Suppressor macrophage (primary cell): ENCODE measurements around the gene RANBP17.

ENCODE experiments used
- DNase-seq, 4 experiments: peaks; one replicate each; pipeline ENCODE4 v3.0.0-alpha.2; 2020 to 2022

Gene RANBP17

DNA sequence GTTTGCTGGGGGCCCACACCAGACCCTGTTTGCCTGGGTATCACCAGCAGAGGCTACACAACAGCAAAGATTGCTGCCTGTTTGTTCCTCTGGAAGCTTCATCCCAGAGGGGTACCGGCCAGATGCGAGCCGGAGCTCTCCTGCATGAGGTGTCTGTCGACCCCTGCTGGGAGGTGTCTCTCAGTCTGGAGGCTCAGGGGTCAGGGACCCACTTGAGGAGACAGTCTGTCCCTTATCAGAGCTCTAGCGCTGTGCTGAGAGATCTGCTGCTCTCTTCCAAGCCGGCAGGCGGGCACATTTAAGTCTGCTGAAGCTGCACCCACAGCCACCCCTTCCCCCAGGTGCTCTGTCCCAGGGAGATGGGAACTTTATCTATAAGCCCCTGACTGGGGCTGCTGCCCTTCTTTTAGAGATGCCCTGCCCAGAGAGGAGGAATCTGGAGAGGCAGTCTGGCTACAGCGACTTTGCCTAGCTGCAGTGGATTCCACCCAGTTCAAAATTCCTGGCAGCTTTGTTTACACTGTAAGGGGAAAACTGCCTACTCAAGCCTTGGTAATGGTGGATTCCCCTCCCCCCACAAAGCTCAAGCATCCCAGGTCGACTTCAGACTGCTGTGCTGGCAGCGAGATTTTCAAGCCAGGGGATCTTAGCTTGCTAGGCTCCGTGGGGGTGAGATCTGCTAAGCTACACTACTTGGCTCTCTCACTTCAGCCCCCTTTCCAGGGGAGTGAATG, 241.2 kb downstream of the RANBP17 start:
- DNase-seq = no peak

DNA sequence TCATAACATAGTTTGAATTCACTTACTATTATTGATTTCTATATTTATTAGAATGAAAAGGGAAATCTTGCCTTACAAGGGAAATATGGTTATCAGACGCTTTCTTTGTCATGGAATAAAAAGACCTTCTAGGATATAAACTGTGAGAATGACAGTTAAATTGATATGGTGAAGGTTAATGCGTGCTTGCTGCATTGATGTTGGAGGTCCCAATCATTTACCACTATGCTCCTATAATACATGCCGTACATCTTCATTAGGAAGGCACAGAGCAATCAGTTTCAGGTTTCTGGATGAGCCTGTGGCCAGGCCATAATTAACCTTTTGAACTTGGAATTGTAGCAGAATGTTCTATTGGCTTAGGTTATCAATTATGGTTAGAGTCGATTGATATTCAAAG, 245.9 kb downstream of the RANBP17 start:
- no peak for DNase-seq

DNA sequence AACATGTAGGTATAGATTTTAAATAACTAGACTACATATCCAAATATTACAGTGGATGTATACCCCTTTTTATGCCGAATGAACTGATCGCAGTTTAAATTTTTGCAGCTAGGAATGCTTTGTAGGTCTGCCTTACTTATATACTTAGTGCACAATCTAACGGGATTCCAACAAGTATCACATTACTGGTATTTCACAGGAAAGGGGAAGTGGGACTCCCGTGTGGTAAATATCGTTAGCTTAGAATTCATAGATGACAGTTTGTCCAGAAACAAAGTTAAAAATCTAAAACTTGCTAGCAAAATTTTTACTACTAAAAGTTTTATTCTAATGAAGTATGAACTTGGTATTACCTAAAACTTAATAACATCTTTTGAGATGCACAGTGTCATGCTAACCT, 253.7 kb downstream of the RANBP17 start:
- DNase-seq = peak in 1 of 4 experiments; percentile 17

DNA sequence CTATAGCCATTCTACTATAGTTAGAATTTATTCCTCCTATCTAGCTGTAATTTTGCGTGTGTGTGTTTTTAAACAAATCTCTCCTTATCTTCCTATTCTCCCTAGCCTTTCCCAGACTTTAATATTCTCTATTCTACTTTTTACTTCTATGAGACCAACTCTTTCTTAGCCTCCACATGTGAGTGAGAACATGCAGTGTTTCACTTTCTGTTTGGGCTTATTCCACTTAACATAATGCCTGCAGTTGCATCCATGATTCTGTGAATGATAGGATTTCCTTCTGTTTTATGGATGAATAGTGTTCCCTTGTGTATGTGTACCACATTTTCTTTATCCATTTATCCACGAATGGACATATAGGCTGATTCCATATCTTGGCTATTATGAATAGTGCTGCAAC, 254.9 kb downstream of the RANBP17 start:
- no peak for DNase-seq

GRCh38 chr5:171120986-171121622, 259.3 kb downstream of the RANBP17 start:
- DNase-seq = no peak

- DNase-seq = no peak
Measured at GRCh38 chr5:171121638-171122037, 259.8 kb downstream of the RANBP17 start.

DNA sequence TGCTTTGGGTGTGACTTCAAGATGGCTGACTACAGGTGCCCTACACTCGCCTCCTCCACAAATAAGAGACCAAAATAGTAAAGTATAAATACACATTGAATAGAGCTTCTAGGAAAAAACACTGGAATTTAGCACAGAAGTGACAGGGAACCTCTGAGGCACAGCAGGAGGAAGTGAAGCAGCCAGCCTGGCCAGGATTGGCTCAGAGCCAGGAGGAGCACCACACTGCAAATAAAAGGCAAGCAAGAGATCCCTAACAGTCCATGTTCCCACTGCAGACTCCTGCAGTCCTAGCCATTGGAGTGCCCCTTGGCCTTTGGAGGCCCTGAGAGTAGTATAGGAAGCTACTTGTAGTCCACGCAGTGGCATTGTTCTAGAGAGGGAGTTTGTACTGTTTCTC, 260.6 kb downstream of the RANBP17 start:
- DNase-seq = peak; percentile 51 to 82 (median 72)

DNA sequence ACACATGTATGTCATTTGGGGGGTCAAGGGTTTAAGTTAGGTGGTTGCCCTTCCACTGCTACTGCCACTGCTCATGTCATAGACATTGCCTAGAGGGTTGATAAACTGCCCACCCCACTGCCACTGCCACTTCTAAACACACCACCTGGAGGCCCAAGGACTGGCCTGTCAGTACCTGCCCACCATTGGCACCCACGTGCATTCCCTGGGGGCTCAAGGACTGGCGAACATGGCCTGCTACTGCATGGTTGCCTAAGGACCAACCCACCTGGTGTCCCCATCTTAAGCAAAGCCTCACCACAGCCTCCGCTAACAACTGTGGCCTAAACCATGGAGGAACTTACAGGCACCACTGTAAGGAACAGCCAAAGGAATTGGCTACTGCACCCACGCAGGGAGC, 261.6 kb downstream of the RANBP17 start:
- DNase-seq = no peak

GRCh38 chr5:171127314-171127713, 265.5 kb downstream of the RANBP17 start:
- DNase-seq = no peak

GRCh38 chr5:171128136-171128535, 266.3 kb downstream of the RANBP17 start:
- DNase-seq = no peak

DNA sequence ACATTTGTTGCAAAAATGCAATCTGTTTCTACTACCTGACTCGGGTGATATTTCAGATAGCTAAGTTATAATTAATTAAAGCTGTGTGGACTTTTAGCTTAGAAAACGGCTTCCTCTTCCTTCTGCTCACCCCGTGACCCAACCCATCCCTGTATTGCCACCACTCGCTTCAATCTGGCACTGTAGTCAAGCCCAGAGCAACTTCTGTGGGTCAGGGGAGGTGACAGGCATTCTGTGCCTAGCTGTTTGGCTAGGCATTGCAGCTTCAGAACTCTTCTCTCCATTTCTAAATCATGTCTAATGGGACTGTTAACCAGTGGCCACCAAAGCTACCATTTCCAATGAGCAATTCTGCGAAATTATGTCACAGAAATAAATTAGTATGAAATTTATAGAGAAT, 267.5 kb downstream of the RANBP17 start:
- no peak for DNase-seq

DNA sequence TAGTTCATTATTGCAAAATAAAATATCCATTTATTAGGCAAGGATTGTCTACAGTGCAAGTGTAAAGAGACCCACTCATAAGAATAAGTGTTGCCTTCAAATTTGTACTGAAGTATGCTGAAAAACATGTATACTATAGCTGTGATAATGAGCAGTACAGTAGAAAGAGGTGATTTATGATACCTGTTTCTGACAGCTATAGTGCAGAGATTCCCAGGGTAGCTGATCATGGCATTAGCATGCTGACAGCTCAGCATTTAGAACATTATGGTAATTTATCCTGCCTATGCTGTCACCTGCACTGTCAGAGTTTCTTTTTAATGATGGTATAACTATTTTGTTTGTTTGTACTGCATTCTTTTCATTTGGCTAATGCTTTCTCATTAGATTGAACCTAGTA, 269.7 kb downstream of the RANBP17 start:
- no peak for DNase-seq

DNA sequence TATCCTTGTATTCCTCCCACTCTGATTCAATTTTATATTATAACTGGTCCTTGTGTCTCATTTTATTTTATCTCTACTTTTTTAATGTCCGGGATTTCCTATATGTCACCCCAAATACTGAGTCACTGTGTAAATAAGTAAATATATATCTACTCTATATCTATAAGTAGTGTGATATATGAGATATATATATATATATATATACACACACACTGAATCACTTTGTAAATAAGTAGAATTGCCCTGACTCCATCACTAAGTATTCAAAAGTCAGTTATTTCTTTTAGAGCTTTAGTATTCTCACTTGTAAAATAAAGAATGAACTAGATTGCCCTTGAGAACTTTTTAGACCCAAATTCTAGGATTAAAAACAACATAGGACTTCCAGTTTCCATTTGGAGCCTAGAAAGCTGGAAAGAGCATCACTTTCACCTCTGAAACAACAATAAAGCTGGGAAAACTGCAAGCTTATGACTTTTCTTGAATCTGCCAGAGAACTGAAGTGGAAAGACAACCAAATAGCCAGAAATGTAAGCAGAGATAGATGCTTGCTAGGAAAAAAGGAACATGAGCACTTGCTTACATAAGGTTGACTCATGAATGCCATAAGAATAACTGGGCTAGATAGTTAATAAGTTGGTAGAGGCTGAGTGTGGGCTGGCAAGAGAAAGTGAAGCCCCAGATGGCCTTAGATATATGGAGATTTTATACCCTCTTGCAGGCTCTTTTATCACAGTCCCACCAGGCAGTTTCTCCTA, 276.1 kb downstream of the RANBP17 start:
- DNase-seq = peak in 2 of 4 experiments; percentile 6 to 12

GRCh38 chr5:171139227-171139626, 277.4 kb downstream of the RANBP17 start:
- DNase-seq = no peak

DNA sequence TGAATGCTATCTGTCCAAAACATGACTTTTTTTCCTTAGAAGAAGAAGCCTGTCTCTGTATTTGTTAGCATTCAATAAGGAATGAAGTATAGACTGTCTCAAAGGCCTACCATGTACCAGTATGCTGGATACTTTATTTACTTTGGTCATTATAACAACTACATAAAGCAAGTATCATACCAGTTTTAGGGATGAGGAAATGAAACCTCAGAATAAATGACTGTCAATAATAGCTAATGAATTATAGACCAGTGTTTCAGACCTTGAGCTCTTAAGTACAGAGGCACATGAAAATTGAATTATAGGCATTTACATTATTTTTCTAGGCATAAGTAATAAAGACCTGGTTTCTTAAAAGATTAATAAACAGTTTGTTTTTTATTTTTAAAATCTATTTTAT, 280.8 kb downstream of the RANBP17 start:
- no peak for DNase-seq

- no peak for DNase-seq
Measured at GRCh38 chr5:171143171-171143570, 281.4 kb downstream of the RANBP17 start.

DNA sequence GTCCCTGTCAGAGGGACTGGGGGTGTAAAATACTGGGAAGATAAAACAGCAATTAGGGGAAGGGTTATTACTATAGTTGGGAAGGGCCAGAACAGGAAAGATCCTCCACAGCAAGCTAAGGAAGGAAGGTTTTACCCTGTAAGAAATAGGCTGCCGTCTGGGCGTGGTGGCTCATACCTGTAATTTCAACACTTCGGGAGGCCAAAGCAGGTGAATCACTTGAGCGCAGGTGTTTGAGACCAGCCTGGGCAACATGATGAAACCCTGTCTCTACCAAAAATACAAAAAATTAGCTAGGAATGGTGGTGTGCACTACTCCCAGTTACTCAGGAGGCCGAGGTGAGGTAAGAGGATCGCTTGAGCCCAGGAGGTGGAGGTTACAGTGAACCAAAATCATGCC, 282.1 kb downstream of the RANBP17 start:
- DNase-seq = no peak

- DNase-seq = no peak
Measured at GRCh38 chr5:171149333-171149732, 287.5 kb downstream of the RANBP17 start.

GRCh38 chr5:171149772-171150171, 288.0 kb downstream of the RANBP17 start:
- no peak for DNase-seq

GRCh38 chr5:171152382-171152781, 290.6 kb downstream of the RANBP17 start:
- peak in 3 of 4 experiments; percentile 11 to 19 (median 17) for DNase-seq

DNA sequence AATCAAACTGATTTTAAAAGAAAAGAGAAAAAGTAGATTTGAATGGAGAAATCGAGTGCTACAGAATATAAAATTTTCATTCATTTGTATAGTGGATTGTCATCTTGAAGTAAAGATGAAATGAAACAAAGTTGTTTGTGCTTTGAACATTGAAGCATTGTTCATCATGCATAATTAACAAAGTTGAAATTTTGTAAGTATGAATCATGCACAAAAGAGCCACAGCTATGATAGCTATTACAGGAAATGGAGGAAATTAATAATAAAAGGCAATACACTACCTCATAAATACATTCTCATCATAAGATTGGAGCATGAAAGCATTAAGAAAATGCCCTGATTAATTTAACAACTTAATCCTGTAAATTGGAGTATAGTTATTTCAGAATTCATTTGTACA, 293.8 kb downstream of the RANBP17 start:
- DNase-seq = no peak

- peak in 2 of 4 experiments; percentile 28 to 31 for DNase-seq
Measured at GRCh38 chr5:171157276-171157675, 295.5 kb downstream of the RANBP17 start.

- no peak for DNase-seq
Measured at GRCh38 chr5:171157775-171158174, 296.0 kb downstream of the RANBP17 start.

DNA sequence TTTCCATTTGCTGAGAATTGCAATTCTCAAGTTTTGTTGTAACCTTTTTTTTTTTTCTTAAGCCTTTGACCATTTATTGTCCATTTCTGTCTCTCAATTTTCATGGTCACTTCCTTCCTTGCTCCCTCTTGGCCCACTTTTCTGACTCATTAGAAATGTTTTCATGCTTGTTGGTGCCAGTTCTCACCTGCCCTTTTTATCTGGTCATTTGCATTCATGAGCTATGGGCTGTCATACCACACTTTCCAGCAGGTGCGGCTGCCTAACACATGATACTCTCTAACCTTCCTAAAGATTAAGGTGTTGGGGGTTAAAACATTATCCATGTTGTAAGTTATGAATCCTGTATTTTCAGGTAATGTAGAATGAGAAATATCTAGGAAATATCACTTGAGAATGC, 296.8 kb downstream of the RANBP17 start:
- no peak for DNase-seq
